NCI-H2029 (cell line): ENCODE data around the gene PXT1.

ENCODE experiments used
- DNase-seq: peaks from one replicate; lab custom pipeline; 2025; lab: John Stamatoyannopoulos, UW

PXT1 gene

GRCh38 chr6:36387440-36388303 is 55.0 kb downstream of the PXT1 start, which contains the start of gene ETV7:
ETV7 (minus strand) TSS chr6:36387669; CDS start chr6:36387541, 128 bp downstream.
- peak; percentile 39 for DNase-seq

- peak; percentile 54 for DNase-seq
These were observed 55.9 kb downstream of the PXT1 start for GRCh38 chr6:36386495-36387439.

GRCh38 chr6:36384095-36384494 is 58.6 kb downstream of the PXT1 start:
- DNase-seq: no peak

DNA sequence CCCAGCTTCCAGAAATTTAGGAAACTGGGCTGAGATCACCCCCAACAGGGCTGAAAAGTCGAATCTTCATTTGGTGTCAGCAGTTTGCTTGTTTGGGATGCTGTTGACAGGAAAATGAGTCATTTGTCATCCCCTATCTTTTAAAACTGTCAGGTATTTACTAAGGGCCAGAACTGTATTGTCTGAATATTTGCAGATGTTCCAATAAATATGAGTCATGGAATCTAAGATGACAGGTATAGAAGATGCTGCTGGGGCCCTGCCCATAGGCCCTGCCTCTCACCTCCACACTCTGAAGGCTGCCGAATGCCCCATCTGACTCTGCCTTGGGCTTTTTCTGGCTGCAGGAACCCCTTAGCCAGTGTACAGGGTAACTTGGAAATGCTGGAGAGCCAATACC is 59.0 kb downstream of the PXT1 start:
- no peak for DNase-seq

DNA sequence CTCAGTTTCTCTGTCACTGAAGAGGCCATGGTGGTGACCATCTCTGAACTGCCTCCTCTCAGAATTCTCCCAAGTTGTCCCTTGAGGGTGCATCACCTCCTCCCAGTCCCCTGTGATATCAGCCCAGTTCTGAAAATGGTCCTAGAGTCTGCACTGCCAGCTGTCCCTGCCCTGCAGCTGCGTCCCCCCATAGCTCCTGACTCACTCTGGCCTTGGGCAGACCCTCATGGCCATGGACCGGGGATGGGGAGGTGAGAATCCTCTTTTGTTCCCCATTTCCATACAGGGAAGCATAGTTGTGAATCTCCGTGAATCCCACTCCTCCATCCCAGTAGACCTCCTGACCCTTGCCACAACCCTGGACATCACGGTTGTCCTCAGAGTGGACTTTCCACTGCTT is 59.7 kb downstream of the PXT1 start:
- no peak for DNase-seq

DNA sequence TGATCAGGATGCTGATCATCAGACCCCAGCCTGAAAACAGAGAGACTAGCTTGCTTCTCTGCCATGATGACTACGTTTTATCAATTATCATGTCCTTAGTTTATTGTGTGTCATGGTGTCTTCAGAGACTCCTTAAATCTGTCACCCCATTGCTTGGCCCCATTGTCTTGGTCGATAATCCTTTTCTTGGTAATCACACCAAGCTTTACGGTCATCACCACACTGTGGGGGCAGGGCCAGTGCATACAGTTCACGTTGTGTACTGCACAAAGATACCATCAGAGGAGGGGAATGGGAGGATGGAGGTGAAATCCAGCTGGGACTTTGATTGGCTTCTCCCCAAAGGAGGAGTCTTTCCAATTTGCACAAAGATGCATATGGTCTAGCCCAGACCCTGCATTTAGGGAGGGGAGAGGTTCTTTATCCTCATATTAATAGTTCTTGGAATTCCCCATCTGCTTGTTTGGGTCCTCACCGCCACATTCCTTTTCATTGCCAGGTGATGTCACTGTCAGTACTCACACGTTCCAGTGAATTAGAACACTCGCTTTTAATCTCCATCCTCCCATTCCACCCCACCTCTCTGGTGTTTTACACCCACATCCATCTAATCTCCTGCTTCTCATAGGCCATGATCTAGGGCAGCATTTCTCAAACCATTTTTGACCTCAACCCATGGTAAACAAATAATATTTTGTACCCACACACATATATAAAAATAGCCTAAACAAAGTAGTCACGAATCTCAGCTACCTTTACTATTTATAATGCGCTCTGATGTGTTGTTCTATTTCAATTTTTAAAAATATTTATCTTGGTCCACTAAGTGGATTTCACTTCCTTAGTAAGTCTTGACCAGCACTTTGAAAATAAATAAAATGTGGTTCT is 60.9 kb downstream of the PXT1 start:
- no peak for DNase-seq

GRCh38 chr6:36380166-36380565 is 62.5 kb downstream of the PXT1 start:
- DNase-seq: no peak

GRCh38 chr6:36378936-36379335 is 63.7 kb downstream of the PXT1 start:
- no peak for DNase-seq

- no peak for DNase-seq
These were observed 64.3 kb downstream of the PXT1 start for GRCh38 chr6:36378243-36378920.

- no peak for DNase-seq
These were observed 65.1 kb downstream of the PXT1 start for GRCh38 chr6:36377594-36377993.

GRCh38 chr6:36376742-36377141 is 65.9 kb downstream of the PXT1 start:
- no peak for DNase-seq

DNA sequence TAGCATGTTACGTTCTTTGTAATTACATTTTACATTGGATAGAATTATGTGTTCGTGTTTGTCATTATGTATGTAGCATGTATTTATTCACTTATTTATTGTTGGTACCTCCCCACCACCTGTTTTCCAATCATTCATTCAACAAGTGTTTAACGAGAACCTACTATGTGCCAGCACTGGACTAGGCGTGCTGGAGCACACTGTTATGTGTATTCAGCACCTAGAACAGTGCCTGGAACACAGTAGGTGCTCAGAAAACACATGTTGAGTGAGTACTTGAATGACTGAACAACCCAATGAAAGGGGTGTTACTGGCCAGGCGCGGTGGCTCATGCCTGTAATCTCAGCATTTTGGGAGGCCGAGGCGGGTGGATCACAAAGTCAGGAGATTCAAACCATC is 66.5 kb downstream of the PXT1 start:
- no peak for DNase-seq

GRCh38 chr6:36375644-36376155 is 67.0 kb downstream of the PXT1 start:
- DNase-seq: no peak

- no peak for DNase-seq
These were observed 67.7 kb downstream of the PXT1 start for GRCh38 chr6:36374972-36375371.

- DNase-seq: no peak
These were observed 68.5 kb downstream of the PXT1 start for GRCh38 chr6:36374194-36374593.

DNA sequence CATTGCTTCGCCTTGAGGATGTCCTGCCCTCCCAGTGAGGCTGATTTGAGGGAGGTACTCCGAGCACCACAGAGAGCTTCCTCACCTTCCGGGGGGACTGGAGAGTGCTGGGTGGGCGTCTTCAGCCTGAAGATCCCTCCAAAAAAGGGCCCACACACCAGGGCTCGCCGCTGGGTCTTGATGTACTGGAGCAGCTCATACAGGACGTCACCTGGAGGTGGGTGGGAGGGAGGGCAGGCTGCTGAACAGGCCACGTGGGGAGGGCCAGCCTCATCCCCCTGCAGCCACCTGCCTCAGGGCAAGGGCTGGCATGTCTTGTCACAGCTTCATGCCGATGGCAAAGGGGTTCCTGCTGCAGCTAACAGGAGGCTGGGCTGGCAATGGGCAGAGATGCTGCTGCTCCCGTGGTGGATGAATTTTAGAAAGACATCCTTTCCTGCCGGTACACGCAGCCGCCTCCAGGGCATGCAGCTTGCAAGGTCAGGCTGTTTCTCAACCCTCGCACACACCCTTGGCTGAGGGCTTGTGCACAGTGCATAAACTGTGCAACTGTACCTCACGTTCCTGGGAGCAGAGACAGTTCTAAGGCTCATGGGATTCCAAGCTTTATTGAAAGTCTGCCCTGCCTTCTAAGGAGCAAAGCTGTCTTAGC is 69.2 kb downstream of the PXT1 start:
- DNase-seq: no peak

DNA sequence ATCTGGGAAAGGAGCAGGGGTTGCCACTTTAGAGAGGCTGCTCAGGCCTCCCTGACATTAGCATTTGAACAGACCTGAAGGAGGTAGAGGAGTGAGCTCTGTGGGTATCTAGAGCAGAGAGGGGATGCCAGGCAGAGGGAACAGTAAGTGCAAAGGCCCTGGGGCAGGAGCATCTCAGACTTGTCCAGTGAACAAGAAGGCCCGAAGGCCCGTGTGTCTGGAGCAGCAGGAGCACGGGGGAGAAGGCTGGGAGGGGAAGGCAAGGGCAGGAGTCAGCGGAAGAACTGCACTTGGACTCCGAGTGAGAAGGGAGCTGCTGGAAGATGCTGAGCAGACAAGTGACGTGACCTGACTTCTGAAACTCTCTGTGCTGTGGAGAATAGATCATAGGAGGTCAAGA is 70.6 kb downstream of the PXT1 start:
- no peak for DNase-seq

GRCh38 chr6:36371211-36371610 is 71.4 kb downstream of the PXT1 start:
- no peak for DNase-seq

DNA sequence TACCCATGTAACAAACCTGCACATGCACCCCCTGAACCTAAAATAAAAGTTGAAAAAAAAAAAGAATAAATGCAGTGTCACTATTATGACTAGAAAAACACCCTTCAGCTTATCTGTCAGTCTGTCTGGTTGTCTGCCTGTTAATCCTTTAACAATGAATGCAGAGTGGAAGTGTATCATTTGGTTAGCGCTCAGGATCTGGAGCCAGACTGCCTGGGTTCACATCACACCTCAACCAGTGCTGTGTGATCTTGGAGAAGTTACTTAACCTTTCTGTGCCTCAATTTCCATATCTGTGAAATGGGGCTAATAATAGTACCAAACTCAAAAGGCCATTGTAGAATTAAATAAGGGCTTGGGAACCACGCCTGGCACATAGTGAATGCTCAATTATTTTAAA is 72.0 kb downstream of the PXT1 start:
- DNase-seq: no peak
